GM15510 (cell line): Measurements from ENCODE around the gene LAMA3.

ENCODE experiments used
- POLR2A ChIP-seq: IDR thresholded peaks from 3 replicates; pipeline ENCODE4 v1.6.1; 2011; ENCODE audit warnings: borderline replicate concordance; ENCODE audit not compliant: insufficient read length; ENCODE audit errors: extremely low read depth

LAMA3 gene

DNA sequence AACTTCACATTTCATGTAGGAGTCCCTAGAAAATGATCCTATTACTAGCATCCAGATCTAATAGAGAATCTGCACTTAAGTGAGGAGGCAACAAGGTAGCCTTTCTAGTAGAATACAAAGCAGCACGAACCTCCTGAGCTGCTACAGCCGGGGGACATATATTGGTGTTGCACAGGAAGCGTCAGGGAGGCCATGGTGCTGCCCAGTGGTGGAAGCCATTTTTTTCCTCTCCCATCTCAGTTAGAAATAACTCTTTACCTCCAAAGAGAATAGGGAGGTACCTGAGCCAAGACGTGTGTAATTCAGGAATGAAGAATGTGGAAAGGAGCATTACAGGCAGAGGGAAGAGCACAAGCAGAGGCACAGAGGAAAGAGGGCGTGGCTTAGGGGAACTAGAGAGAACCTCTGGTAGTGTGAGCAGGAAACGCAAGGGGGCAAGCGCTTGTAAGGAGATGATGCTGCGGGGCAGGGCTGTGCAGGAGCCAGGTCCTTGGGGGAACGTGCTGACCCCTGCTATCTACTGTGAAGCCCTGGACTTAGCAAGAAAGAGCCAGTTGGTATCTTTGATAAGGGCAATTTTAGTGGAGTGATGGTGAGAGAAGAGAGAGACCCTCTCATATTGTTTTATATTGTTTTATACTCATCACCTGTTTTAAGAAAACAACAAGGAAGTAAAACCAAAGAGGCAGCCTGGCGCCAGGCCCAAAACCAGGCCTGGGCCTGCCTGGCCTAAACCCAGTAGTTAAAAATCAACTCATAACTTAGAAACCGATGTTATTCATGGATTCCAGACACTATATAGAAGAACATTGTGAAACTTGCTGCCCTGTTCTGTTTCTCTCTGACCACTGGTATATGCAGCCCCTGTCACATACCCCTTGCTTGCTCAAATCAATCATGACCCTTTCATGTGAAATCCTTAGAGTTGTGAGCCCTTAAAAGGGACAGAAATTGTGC lies 275.3 kb downstream of the LAMA3 start:
- no peak for TF ChIP-seq POLR2A

DNA sequence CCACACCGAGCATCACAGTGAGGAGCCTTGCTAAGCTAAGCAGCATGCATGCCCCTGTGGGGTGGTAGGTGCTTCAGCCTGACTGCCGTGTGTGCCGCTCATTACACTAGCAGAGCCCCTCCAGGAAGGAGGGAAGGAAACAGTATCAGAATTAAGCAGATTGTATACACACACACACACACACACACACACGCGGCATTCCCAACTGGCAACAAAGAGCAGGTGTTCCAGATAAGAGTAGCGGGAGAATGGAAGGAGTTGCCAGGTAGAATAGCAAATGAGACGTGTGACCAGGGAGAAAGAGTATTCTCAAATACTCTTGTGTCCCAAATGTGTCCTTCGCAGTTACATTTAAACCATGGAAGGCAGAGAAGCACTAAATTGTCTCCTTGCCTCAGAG lies 277.7 kb downstream of the LAMA3 start:
- no peak for TF ChIP-seq POLR2A

DNA sequence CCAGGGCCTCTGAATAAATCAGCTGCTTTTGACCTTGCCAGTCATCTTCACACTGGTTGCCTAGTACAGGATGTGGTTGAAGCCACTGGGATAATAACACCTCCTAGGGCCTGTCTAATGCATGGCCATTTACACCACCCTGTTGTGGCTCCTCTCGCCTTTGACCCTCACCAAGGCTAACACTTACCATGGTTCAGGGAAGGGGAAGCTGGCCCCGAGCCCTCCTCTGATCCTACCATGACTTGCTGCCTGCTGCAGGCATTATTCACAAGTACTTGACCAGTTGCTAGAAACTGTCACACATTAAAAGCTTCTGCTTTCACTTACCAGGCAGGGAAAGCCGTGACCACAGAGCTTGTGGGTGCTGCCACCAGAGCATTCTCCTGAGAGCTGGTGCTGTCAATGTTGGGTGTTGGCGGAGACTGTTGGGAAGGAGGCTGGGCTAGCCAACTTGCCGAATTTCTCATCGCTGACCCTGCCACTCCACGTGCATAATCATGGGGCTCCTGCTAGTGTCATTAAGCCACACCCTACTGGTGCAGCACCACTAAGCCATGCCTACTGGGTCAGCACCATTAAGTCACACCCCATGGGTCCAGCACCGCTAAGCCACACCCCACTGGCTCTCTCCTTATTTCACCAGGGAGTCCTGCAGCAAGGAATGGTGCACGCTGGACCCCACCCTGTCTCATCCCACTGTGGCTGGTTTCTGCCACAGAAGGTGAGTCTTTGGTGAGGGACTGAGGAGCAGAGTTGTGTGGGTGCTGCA lies 278.3 kb downstream of the LAMA3 start:
- no peak for TF ChIP-seq POLR2A

DNA sequence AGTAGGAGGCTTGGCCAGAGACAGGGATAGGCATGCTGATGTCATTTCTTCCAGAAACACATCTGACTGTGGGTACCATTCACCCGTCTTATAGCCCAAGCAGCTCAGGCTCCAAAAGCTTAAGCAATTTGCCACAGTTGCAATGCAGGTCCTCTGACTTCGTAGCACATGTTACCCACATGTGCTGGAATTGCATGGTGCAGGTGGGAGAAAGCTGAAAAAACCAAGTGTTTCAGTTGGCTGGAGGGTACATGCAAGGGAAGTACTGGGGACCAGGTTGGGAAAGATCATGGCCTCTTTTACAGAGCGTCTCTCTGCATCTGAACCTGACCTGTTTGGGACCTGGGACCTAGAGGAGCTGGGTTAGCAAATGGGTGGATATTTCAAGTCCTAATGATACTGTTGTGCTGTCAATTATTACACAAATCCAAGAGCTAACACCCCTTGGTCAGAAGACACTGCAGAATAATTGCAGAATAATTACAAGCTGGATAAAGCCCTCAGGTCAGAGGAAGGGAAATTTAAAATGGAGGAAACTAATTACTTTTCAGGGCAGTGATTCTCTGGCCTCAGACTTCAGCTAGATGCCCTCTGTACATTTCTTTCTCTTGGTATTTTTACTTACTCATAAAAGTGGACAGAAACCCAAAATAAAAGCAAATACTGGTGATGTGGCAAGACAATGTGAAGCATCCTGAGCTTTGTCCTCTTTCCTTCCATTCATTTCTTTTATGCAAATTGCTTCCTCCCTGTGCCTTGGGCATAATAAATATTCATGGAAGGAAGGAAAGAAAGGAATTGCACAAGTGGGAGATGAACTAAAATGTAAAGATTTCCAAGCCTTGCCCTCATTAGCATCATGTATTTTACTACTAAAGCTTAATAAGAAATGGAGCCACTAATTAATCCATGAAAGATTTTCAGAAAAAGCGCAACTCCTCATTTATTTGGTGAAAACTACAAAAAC lies 279.7 kb downstream of the LAMA3 start:
- TF ChIP-seq POLR2A: no peak

DNA sequence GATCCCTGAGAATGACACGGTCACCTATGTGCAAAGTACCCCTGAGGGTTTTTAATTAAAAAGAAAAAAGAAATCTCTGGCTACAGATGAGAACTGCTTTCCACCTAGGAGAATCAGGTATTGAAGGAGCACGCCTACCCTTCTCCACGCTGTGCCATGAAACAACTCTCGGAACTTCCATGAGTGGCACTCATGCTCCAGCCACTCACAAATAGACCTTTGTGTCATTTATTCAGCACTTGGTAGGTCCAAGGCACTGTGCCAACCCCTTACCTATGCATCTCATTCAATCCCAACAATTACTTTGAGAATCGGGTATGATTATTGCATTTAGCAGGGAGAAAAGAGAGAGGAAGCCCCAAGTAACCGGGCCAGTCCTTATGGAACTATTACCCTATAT lies 280.4 kb downstream of the LAMA3 start:
- TF ChIP-seq POLR2A: no peak

DNA sequence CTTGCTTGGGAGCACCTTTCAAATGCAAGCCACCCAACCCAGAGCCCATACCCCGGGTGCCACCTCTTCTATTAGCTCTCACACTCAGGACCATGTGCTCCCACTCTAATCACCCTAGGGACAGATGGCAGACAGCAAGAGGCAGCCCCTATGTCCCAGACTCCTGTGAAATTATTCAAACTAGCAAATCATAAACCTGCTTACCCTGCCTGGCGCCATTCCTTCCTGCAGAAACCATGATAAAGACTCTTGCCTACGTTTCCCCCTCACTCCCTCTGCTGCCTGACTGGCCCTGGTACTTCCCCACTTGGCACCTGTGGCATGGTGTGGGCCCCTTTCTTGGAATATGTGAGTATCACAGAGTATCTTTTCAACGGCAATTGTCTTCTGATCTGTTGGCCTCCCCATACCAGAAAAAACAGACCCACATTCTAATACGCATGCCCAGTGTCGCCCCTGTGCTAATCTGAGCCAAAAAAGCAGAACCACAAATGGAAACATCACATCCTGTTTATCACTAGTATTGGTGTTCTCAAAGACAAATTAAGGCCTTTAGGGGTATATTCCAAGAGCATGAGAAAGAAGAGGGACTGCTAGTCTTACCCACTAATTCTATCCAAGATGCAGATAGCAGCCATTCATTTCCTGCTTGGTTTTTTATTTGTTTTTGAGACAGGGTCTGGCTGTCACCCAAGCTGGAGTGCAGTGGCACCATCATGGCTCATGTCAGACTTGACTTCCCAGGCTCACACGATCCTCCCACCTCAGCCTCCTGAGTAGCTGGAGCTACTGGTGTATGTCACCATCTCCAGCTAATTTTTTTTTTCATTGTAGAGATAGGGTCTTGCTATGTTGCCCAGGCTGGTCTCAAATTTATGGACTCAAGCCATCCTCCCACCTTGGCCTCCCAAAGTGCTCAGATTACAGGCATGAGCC lies 281.2 kb downstream of the LAMA3 start:
- no peak for TF ChIP-seq POLR2A

DNA sequence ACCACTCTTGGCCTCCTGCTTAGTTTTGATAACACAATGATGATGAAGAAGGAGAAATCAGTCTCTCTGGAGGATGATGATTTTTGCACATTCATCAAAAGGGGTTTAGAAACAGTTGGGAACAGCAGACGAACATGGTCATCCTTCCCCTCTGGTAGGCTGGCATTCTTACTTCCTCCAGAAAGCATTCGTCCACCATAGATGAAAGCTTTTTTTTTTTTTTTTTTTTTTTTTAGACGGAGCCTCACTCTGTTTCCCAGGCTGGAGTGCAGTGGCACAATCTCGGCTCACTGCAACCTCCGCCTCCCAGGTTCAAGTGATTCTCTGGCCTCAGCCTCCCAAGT lies 281.8 kb downstream of the LAMA3 start:
- no peak for TF ChIP-seq POLR2A

DNA sequence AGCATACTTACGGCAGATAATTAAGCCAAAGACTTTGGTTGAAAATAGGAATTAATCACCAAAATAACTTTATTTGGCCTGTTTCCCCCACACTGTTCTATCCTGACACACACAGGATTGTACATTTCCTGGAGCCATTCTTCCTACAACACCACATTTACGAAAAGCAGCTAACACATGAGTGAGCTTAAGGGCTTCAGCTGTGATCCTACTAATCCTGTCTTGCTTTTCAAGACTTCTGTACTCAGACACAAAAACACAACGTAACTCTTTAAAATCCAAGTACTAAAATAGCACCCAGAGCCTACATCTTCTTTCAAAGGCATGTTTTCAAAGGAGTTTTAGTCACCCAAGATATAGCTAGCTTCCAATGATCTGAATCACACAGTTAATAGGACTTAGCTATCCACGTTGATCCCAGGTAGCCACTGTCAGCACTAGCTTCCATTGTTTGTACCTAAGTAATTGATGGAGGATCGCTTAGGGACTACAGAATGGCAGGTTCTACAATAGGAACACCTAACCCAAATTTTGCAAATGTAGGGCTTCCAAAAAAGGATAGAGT lies 282.5 kb downstream of the LAMA3 start:
- TF ChIP-seq POLR2A: no peak

DNA sequence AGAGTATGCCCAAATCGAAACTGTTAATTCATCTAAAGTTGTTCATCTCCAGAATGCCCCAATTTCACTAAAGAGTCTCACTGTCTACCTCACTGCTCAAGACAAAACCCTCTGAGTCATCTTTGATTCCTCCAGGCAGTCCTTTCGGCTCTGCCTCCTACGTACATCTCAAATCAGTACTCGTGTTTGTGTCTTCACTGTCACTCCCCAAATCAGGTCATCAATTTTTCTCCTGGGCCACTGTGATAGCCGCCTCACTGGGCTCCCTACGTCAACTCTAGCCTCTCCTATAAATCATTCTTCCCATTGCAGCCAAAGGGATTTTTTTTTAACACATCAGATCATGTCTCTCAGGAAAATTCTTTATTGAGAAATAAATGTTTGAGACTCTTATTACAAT lies 283.2 kb downstream of the LAMA3 start:
- TF ChIP-seq POLR2A: no peak

DNA sequence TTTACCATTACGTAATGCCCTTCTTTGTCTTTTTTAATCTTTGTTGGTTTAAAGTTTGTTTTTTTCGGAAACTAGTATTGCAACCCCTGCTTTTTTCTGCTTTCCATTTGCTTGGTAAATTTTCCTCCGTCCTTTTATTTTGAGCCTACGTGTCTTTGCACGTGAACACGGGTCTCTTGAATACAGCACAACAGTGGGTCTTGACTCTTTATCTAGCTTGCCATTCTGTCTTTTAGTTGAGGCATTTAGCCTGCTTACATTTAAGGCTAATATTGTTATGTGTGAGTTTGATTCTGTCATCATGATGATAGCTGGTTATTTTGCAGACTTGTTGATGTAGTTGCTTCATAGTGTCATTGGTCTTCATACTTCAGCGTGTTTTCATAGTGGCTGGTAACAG lies 287.9 kb downstream of the LAMA3 start:
- no peak for TF ChIP-seq POLR2A

DNA sequence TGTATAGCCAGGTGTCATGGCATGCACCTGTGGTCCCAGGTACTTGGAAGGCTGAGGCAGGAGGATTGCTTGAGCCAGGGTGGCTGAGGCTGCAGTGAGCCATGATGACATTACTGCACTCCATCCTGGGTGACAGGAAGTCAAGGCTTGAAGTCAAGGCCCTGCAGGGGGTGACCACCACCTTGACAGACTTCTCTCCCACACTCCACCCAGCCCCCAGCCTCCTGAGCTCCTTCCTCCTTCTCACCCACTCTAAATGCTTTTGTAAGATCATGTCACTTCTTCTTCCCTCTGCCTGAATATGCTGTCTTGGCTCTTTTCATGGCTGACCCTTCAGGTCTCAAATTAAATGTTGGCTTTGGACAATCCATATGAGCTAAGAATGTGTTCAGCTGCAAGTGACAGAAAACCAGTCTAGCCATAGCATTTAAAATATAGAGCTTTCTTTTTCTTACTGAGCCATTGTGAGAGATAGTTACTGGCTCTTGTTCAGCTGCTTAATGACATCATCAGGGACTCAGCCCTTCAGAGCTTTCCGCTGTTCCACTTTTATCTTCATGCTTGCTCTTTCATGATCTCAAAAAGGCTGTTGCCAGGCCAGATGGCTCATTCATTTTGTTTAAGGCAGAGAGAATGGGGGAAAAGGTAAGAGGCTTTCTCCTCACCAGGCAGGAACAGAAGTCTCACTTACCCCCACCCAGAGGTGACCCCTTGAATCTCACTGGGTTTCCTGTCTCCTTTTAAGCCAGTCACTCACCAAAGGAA lies 288.6 kb downstream of the LAMA3 start:
- no peak for TF ChIP-seq POLR2A

DNA sequence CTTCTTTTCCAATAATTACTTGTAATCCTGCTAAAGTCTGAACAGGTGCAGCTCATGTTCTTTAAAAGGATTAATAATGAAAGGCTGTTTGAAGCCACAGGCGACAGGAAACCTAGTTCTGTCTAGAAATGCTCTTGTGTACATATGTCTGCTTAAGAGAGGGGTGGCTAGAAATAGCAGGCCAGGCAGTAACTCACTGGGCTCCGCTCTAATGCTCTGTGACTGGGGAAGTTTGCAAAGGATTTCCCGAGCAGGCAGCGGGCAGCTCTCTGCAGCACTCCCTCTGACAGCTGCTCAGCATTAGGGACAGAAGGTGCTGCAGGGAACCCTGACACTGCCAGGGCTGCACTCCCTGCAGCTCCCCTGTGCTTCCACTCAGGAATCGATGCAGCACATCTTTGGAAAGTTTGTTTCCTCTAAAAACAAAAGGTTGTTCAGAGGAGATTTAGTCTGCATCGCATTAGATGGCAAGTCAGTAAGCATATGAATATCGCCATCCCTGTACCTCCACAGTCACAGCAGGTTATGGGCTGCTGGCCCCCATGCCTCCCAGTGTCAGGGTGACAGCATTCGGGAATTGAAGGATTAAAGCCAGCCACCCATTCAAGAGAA lies 292.2 kb downstream of the LAMA3 start:
- TF ChIP-seq POLR2A: no peak
